AG09309 (cell line): ENCODE data around the gene HLA-DQA2.
"Not testable (repeated sequence)": the region's sequence is repeated elsewhere in the genome, so short reads cannot be mapped to it uniquely, and the experiment has no call there.

Experiments used
- DNase-seq: peaks from one replicate; pipeline ENCODE4 v3.0.0-alpha.2; 2010; ENCODE audit warnings: low read depth
- H3K4me3 ChIP-seq: 2 replicates; pipeline ENCODE4 v1.5.1; 2011; ENCODE audit warnings: mild to moderate bottlenecking, low read depth, low read length, moderate library complexity; ENCODE audit not compliant: control insufficient read depth
- CTCF ChIP-seq: IDR thresholded peaks from 2 replicates; pipeline ENCODE4 v1.5.1; 2011; ENCODE audit warnings: mild to moderate bottlenecking, low read depth, low read length, inconsistent platforms; ENCODE audit not compliant: insufficient read depth, control insufficient read depth; ENCODE audit errors: missing control alignments

Gene HLA-DQA2

GRCh38 chr6:32741031-32741960, at the start of gene HLA-DQA2:
TSS of gene HLA-DQA2 (plus strand) at chr6:32741391. CDS start at chr6:32741444, 53 bp downstream.
- no peak for DNase-seq
- H3K4me3 ChIP-seq: no peak within 1 kb of the TSS
- no peak for TF ChIP-seq CTCF

GRCh38 chr6:32692019-32692418, 49.2 kb upstream of the HLA-DQA2 start:
- no peak overlapping the region for H3K4me3 ChIP-seq
- peak; percentile 14 for TF ChIP-seq CTCF
- no peak for DNase-seq

- no peak for TF ChIP-seq CTCF
- H3K4me3 ChIP-seq: no peak overlapping the region
- DNase-seq: no peak
Measured at GRCh38 chr6:32697031-32697430, 44.2 kb upstream of the HLA-DQA2 start.

- TF ChIP-seq CTCF: peak; percentile 72
- peak; percentile 13 for DNase-seq
- no peak overlapping the region for H3K4me3 ChIP-seq
Measured at GRCh38 chr6:32700391-32701040, 40.7 kb upstream of the HLA-DQA2 start.

- H3K4me3 ChIP-seq: no peak overlapping the region
- DNase-seq: no peak
- TF ChIP-seq CTCF: no peak
Measured at GRCh38 chr6:32703347-32703746, 37.8 kb upstream of the HLA-DQA2 start.

- not testable (repeated sequence) for H3K4me3 ChIP-seq, DNase-seq
Measured at GRCh38 chr6:32705164-32705563, 36.0 kb upstream of the HLA-DQA2 start.

GRCh38 chr6:32709625-32710024, 31.6 kb upstream of the HLA-DQA2 start:
- no peak overlapping the region for H3K4me3 ChIP-seq
- DNase-seq: no peak
- no peak for TF ChIP-seq CTCF
